Nucleus accumbens (tissue), 56 donors: ENCODE data around the gene PDLIM4.
A peak's percentile ranks its signal among the peaks of the same experiment; 100 is the strongest.

Source experiments
- DNase-seq, 56 donors: peaks; one replicate each; lab custom pipeline; 2025; lab: John Stamatoyannopoulos, UW

Gene PDLIM4

GRCh38 chr5:132250547-132250946 is 6.9 kb upstream of the PDLIM4 start:
- DNase-seq = no peak

DNA sequence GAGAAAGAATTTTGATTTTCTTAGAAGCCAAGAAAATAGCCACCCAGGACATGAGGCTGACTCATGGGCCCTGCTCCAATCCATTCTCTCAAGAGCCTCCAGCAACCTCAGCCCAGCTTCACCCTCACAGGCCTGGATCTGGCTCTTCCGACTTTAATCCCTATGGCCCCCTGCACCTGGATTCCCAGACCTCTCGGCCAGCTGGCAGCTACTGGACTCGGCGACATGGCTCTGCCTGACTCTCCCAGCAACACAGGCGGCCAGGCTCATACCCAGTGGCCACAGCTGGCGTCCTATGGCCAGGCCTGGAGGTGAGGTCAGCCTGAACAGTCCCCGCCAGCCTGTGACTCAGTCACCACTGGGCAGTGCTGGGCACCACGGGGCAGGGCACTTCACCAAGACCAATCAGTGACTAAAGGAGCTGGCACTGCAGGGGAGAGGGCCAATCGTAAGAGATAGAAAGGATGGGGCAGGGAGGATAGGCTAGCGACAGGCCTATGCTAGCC is 6.2 kb upstream of the PDLIM4 start:
- peak in 45 of 56 donors; percentile 23 to 86 (median 55) for DNase-seq

- no peak for DNase-seq
Measured at GRCh38 chr5:132253008-132253441, 4.5 kb upstream of the PDLIM4 start.

GRCh38 chr5:132253452-132254320 is 3.8 kb upstream of the PDLIM4 start:
- no peak for DNase-seq

- no peak for DNase-seq
Measured at GRCh38 chr5:132254321-132254977, 3.0 kb upstream of the PDLIM4 start.

- no peak for DNase-seq
Measured at GRCh38 chr5:132256086-132256782, 1.3 kb upstream of the PDLIM4 start.

- DNase-seq = no peak
Measured at GRCh38 chr5:132256783-132257130, 739 bp upstream of the PDLIM4 start.

- DNase-seq = no peak
Measured at GRCh38 chr5:132258102-132259068, 889 bp downstream of the PDLIM4 start.

- DNase-seq = peak in 34 of 56 donors; percentile 14 to 70 (median 36)
Measured at GRCh38 chr5:132259069-132259851, 1.8 kb downstream of the PDLIM4 start.

GRCh38 chr5:132260051-132260450 is 2.6 kb downstream of the PDLIM4 start:
- peak in 4 of 56 donors; percentile 18 to 37 (median 27) for DNase-seq

DNA sequence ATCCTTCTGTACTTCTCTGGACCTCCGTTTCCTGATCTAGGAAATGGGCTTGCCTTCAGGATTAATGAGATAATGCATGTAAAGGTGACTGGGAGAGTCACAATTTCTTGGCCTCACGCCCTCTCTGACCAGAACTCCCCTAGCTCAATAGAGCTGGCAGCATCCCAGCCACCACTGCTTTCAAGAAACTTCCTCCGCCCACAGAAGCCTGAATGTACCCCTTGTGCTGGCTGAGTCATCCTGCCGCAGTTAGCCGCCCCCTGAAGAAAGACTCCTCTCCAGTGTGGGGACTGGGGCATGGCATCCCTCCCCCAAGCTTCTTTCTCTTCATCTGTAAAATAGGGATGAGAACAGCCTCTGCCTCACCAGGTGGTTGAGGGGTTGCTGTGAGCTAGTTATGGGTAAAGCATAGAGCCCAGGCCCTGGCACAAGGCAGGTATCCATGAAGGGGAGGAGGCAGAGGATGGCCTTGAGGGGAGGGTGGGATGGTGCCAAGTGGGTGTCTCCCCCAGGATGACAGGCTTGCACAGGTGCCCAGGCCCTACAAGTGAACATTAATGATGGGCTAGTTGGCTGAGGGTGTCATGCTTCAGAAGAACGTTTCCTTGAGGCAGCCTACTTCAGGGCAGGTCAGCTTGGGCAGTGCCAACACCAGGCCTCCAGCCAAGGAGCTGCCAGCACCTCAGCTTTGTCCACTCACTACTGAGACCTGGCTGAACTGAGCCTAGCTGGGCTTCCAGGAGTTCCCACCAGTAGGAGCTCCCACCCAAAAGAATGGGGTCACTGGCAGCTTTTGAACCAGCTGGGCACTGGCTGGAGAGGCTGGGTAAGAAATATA is 3.4 kb downstream of the PDLIM4 start:
- peak in 44 of 56 donors; percentile 27 to 88 (median 62) for DNase-seq

- DNase-seq = no peak
Measured at GRCh38 chr5:132261881-132262845, 4.7 kb downstream of the PDLIM4 start.

- no peak for DNase-seq
Measured at GRCh38 chr5:132262882-132263547, 5.5 kb downstream of the PDLIM4 start.

GRCh38 chr5:132263548-132264261 is 6.2 kb downstream of the PDLIM4 start:
- peak in 1 of 56 donors; percentile 68 for DNase-seq

- no peak for DNase-seq
Measured at GRCh38 chr5:132264546-132265335, 7.2 kb downstream of the PDLIM4 start.
